GM12878 (cell line): ENCODE results near the gene GGCT. TPM values are rescaled to one million over a fixed set of nuclear protein-coding genes. Genes with fewer than 3 reads are reported as not detected.

Experiments used
- ATAC-seq: fragments of 200-7000 bp; cut with Tn5 transposase; 3 replicates; pipeline ENCODE4 v1.9.1; 2020; ENCODE audit warnings: mild to moderate bottlenecking, moderate library complexity
- BruUV-seq: library from RNA; stranded (reverse); fragments of 400-500 nt; replicated peaks from 2 replicates; lab custom pipeline; 2021; lab: Mats Ljungman, UMichigan
- CTCF ChIA-PET: fragments of 300-600 bp; sonication (Branson Sonifier 250); formaldehyde crosslinking; extraction: SDS; loops from one replicate; lab custom pipeline; 2021; ENCODE audit warnings: inconsistent platforms; lab: Yijun Ruan, JAX
- POLR2A ChIA-PET: fragments of 350-600 bp; formaldehyde crosslinking; extraction: SDS; loops from one replicate; lab custom pipeline; 2021; ENCODE audit warnings: inconsistent platforms; lab: Charles Lee
- RAD21 ChIA-PET: fragments of 300-600 bp; sonication (Branson Sonifier 250); formaldehyde crosslinking; loops from one replicate; lab custom pipeline; 2023; ENCODE audit warnings: antibody characterized with exemption; ENCODE audit not compliant: unreplicated experiment; lab: Charles Lee
- SMC1A ChIA-PET: fragments of 300-600 bp; sonication (Branson Sonifier 250); formaldehyde crosslinking; loops from one replicate; lab custom pipeline; 2023; ENCODE audit not compliant: unreplicated experiment, uncharacterized antibody; lab: Charles Lee
- DNase-seq: peaks from one replicate; pipeline ENCODE4 v3.0.0-alpha.2; 2011; ENCODE audit warnings: low read depth, low spot score
- FAIRE-seq: peaks from 3 replicates; lab custom pipeline; 2011; peaks lifted over from hg19 to GRCh38; lab: Jason Lieb, UNC
- H2AFZ ChIP-seq: 2 replicates; pipeline ENCODE4 v1.6.0; 2011; ENCODE audit warnings: low read depth, low read length, control low read depth; ENCODE audit not compliant: control insufficient read depth
- H3K27ac ChIP-seq: 2 replicates; pipeline ENCODE4 v1.5.1; 2011; ENCODE audit warnings: control low read depth; ENCODE audit not compliant: control insufficient read depth, insufficient read depth
- H3K27me3 ChIP-seq, 2 experiments: replicated peaks in 1 of 2; 2 replicates each; pipeline versions ENCODE4 v1.6.0 to v1.6.1; 2011; ENCODE audit warnings: low read length in 1 of 2; ENCODE audit not compliant: control insufficient read depth in 2 of 2, insufficient read depth in 2 of 2
- H3K36me3 ChIP-seq, 2 experiments: 2 replicates each; pipeline ENCODE4 v1.5.1; 2011; ENCODE audit warnings: low read length in 1 of 2; ENCODE audit not compliant: control insufficient read depth in 2 of 2, insufficient read depth in 2 of 2
- H3K4me1 ChIP-seq: 2 replicates; pipeline ENCODE4 v1.6.1; 2011; ENCODE audit warnings: mild to moderate bottlenecking, low read length, moderate library complexity, mixed read lengths; ENCODE audit not compliant: control insufficient read depth, insufficient read depth
- H3K4me2 ChIP-seq: 2 replicates; pipeline ENCODE4 v1.6.0; 2011; ENCODE audit warnings: control low read depth; ENCODE audit not compliant: control insufficient read depth, insufficient read depth
- H3K4me3 ChIP-seq: fragments of 200-600 bp; sonication (generic); 2 replicates; pipeline ENCODE4 v1.5.1; 2016
- H3K79me2 ChIP-seq: 2 replicates; pipeline ENCODE4 v1.6.0; 2011; ENCODE audit warnings: low read length; ENCODE audit not compliant: control insufficient read depth, insufficient read depth
- H3K9ac ChIP-seq: 2 replicates; pipeline ENCODE4 v1.8.0; 2011; ENCODE audit warnings: low read length, control low read depth, mixed read lengths; ENCODE audit not compliant: control insufficient read depth, insufficient read depth
- H3K9me3 ChIP-seq: replicated peaks from 3 replicates; pipeline ENCODE4 v1.5.1; 2011; ENCODE audit warnings: mild to moderate bottlenecking, low read length; ENCODE audit not compliant: control insufficient read depth, insufficient read depth
- H4K20me1 ChIP-seq: 2 replicates; pipeline ENCODE4 v1.6.0; 2011; ENCODE audit not compliant: control insufficient read depth, insufficient read depth
- CBFB ChIP-seq: IDR thresholded peaks from 2 replicates; pipeline ENCODE4 v1.6.1; 2016; ENCODE audit warnings: antibody characterized with exemption, low read depth
- CBX5 ChIP-seq: sonication (generic); IDR thresholded peaks from 2 replicates; pipeline ENCODE4 v1.6.1; 2016; ENCODE audit warnings: low read depth, moderate library complexity, mild to moderate bottlenecking, inconsistent platforms
- CEBPB ChIP-seq, 2 experiments: fragments of 150-350 bp in 1 of 2; IDR thresholded peaks; 2 replicates each; pipeline ENCODE4 v1.6.1; 2012 to 2014; ENCODE audit warnings: low read depth in 2 of 2, low read length in 2 of 2, borderline replicate concordance in 1 of 2, inconsistent platforms in 1 of 2
- MEF2B ChIP-seq: fragments of 450-650 bp; IDR thresholded peaks from 2 replicates; pipeline ENCODE4 v1.6.1; 2018; ENCODE audit warnings: mild to moderate bottlenecking, moderate library complexity; ENCODE audit not compliant: partially characterized antibody, poor library complexity, severe bottlenecking
- NFYB ChIP-seq: IDR thresholded peaks from 2 replicates; pipeline ENCODE4 v1.6.1; 2011; ENCODE audit warnings: low read depth, mild to moderate bottlenecking, low read length, improper control_type of control experiment, moderate library complexity; ENCODE audit not compliant: insufficient read depth
- POLR2AphosphoS5 ChIP-seq: IDR thresholded peaks from 2 replicates; pipeline ENCODE4 v1.6.1; 2011; ENCODE audit warnings: mild to moderate bottlenecking, low read length, inconsistent platforms
- RAD21 ChIP-seq: IDR thresholded peaks from 2 replicates; pipeline ENCODE4 v1.6.1; 2011; ENCODE audit warnings: mild to moderate bottlenecking, low read depth, low read length, moderate library complexity; ENCODE audit not compliant: insufficient read depth
- STAT3 ChIP-seq: IDR thresholded peaks from 2 replicates; pipeline ENCODE4 v1.6.1; 2011; ENCODE audit warnings: low read depth, low read length, improper control_type of control experiment
- TAF1 ChIP-seq: IDR thresholded peaks from 2 replicates; pipeline ENCODE4 v1.6.1; 2011; ENCODE audit warnings: mild to moderate bottlenecking, low read depth, low read length, borderline replicate concordance
- ZNF217 ChIP-seq: fragments of 450-650 bp; IDR thresholded peaks from 2 replicates; pipeline ENCODE4 v1.6.1; 2017; ENCODE audit warnings: antibody characterized with exemption, mild to moderate bottlenecking
- ZZZ3 ChIP-seq: IDR thresholded peaks from 2 replicates; pipeline ENCODE4 v1.6.1; 2011; ENCODE audit warnings: low read depth; ENCODE audit not compliant: control insufficient read depth, insufficient read length
- WGBS: methylation state at CpG from one replicate; pipeline ENCODE4 v1.1.6; 2016; ENCODE audit warnings: low lambda C conversion rate; ENCODE audit not compliant: insufficient replicate concordance, insufficient coverage; ENCODE audit errors: missing lambda C conversion rate; 5-methylcytosine and 5-hydroxymethylcytosine counted together
- in situ Hi-C: fragments of 300-500 bp; cut with MboI; formaldehyde crosslinking; loops from 9 replicates; pipeline ENCODE4 v1.14.3; 2018; ENCODE audit warnings: mixed read lengths
- intact Hi-C: fragments of 100-400 bp; cut with micrococcal nuclease; formaldehyde crosslinking; loops from one replicate; pipeline ENCODE4 v1.14.2; 2022; ENCODE audit not compliant: unreplicated experiment
- polyA plus RNA-seq, 11 experiments: library from polyadenylated mRNA; depleted of rRNA in 4 of 11; unstranded in 6 of 11; stranded (reverse) in 5 of 11; fragments of >200 nt; fragmentation: Nextera tagmentation in 4 of 11; fragmentation: Illumina TruSeq in 1 of 11; extraction: Ambion mirVana in 4 of 11; extraction: Trizol in 1 of 11; gene quantifications; 1 replicate in 1 of 11; 2 replicates in 10 of 11; pipeline versions ENCODE4 v1.2.1 to v1.2.3, GENCODE V29; 2011 to 2016; ENCODE audit warnings: inconsistent platforms in 2 of 11, missing spikeins in 2 of 11, low read depth in 1 of 11
- total RNA-seq, 4 experiments: library from RNA; depleted of rRNA in 3 of 4; stranded (reverse); fragments of >200 nt in 3 of 4; fragmentation: Illumina TruSeq in 1 of 4; extraction: Trizol in 1 of 4; gene quantifications; 2 replicates each; pipeline versions ENCODE4 v1.2.1 to v1.2.3, GENCODE V29; 2013 to 2021
- TF ChIP-seq, protein P1 (sequence below): fragments of 450-650 bp; IDR thresholded peaks from 2 replicates; pipeline ENCODE4 v1.6.1; 2016; ENCODE audit warnings: mild to moderate bottlenecking
- TF ChIP-seq, protein P2 (sequence below): fragments of 450-650 bp; IDR thresholded peaks from 2 replicates; pipeline ENCODE4 v1.6.1; 2017; ENCODE audit warnings: mild to moderate bottlenecking, low read depth, inconsistent platforms; ENCODE audit not compliant: poor library complexity, severe bottlenecking
- TF ChIP-seq, protein P3 (sequence below): fragments of 450-650 bp; IDR thresholded peaks from 2 replicates; pipeline ENCODE4 v1.6.1; 2018; ENCODE audit warnings: borderline replicate concordance, mild to moderate bottlenecking; ENCODE audit not compliant: partially characterized antibody
- TF ChIP-seq, protein P4 (sequence below): fragments of 450-650 bp; IDR thresholded peaks from 2 replicates; pipeline ENCODE4 v1.6.1; 2016; ENCODE audit warnings: mild to moderate bottlenecking
- TF ChIP-seq, protein P5 (sequence below): IDR thresholded peaks from 2 replicates; pipeline ENCODE4 v1.6.1; 2011; ENCODE audit warnings: low read depth, low read length, improper control_type of control experiment, borderline replicate concordance

The GGCT gene
- total and polyA plus RNA-seq, 10 of the 15 experiments (the other 5 are each of a cell fraction or from before 2014, with no cell fraction given): 57.0 to 215 (median 92.3) TPM

DNA sequence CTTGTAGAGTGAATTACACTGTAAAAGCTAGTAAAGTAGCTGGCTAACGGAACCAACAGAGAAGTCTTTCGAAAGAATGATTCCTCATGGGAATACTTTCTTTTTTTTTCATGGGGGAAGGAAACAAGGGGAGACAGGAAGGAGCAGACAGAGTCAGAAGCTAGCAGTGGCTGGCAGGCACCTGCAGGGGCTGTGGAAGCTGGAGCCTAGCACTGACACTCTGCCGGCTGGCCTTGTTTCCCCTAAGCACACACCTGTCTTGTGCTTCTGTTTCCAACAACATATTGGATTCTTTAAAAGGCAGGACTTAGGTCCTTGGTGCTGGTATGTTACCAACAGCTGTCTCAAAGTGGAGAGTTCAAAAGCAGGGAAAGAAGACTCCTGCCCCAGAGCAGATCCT lies 50.7 kb downstream of the GGCT start:
- no peak overlapping the region for H3K4me3 ChIP-seq
- no peak overlapping the region for H3K4me2 ChIP-seq
- peaks cover 0 to 12% of the 10 kb centered on the region in 2 experiments; a peak in 2 of 4 replicates for H3K36me3 ChIP-seq
- ChIA-PET SMC1A (interaction anchor here (0.7 kb wide), 1 partner anchor 9 kb away, joined by 3 read pairs; no protein-coding TSS in a partner anchor), CTCF (no interaction called here), POLR2A (interaction anchor here (1.0 kb wide), 1 partner anchor 8 kb away, joined by 3 read pairs; no protein-coding TSS in a partner anchor), RAD21 (no interaction called here)
- H3K4me1 ChIP-seq: no peaks in the 10 kb centered on the region
- no peak overlapping the region for H3K27ac ChIP-seq
- H2AFZ ChIP-seq: no peak overlapping the region
- FAIRE-seq (no peak), ATAC-seq (no peak), DNase-seq (no peak)
- H4K20me1 ChIP-seq: no peaks in the 10 kb centered on the region
- H3K27me3 ChIP-seq: no peaks in the 10 kb centered on the region
- no peak overlapping the region for H3K9ac ChIP-seq
- no peaks in the 10 kb centered on the region for H3K79me2 ChIP-seq
- no TSS peak for BruUV-seq
- 98% methylated on average over 3 of the region's 3 CpGs for WGBS
- in situ Hi-C loops: no loop called here
- no peaks in the 10 kb centered on the region for H3K9me3 ChIP-seq
- intact Hi-C loops: no loop called here
- TF ChIP-seq POLR2AphosphoS5 (no peak), CBX5 (no peak), MEF2B (no peak), ZZZ3 (no peak), TAF1 (no peak), CEBPB (IDR thresholded peaks at IDR 0.05; ENCODE audit: borderline replicate concordance in 1 of 2, low read depth in 2 of 2, low read length in 2 of 2) (no peak), NFYB (no peak), ZNF217 (no peak), CBFB (no peak), STAT3 (no peak), RAD21 (no peak)
- TF ChIP-seq, protein P1, sequence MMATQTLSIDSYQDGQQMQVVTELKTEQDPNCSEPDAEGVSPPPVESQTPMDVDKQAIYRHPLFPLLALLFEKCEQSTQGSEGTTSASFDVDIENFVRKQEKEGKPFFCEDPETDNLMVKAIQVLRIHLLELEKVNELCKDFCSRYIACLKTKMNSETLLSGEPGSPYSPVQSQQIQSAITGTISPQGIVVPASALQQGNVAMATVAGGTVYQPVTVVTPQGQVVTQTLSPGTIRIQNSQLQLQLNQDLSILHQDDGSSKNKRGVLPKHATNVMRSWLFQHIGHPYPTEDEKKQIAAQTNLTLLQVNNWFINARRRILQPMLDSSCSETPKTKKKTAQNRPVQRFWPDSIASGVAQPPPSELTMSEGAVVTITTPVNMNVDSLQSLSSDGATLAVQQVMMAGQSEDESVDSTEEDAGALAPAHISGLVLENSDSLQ: no peak
- TF ChIP-seq, protein P2, sequence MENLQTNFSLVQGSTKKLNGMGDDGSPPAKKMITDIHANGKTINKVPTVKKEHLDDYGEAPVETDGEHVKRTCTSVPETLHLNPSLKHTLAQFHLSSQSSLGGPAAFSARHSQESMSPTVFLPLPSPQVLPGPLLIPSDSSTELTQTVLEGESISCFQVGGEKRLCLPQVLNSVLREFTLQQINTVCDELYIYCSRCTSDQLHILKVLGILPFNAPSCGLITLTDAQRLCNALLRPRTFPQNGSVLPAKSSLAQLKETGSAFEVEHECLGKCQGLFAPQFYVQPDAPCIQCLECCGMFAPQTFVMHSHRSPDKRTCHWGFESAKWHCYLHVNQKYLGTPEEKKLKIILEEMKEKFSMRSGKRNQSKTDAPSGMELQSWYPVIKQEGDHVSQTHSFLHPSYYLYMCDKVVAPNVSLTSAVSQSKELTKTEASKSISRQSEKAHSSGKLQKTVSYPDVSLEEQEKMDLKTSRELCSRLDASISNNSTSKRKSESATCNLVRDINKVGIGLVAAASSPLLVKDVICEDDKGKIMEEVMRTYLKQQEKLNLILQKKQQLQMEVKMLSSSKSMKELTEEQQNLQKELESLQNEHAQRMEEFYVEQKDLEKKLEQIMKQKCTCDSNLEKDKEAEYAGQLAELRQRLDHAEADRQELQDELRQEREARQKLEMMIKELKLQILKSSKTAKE: no peak
- TF ChIP-seq, protein P3, sequence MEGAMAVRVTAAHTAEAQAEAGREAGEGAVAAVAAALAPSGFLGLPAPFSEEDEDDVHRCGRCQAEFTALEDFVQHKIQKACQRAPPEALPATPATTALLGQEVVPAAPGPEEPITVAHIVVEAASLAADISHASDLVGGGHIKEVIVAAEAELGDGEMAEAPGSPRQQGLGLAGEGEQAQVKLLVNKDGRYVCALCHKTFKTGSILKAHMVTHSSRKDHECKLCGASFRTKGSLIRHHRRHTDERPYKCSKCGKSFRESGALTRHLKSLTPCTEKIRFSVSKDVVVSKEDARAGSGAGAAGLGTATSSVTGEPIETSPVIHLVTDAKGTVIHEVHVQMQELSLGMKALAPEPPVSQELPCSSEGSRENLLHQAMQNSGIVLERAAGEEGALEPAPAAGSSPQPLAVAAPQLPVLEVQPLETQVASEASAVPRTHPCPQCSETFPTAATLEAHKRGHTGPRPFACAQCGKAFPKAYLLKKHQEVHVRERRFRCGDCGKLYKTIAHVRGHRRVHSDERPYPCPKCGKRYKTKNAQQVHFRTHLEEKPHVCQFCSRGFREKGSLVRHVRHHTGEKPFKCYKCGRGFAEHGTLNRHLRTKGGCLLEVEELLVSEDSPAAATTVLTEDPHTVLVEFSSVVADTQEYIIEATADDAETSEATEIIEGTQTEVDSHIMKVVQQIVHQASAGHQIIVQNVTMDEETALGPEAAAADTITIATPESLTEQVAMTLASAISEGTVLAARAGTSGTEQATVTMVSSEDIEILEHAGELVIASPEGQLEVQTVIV: no peak
- TF ChIP-seq, protein P4, sequence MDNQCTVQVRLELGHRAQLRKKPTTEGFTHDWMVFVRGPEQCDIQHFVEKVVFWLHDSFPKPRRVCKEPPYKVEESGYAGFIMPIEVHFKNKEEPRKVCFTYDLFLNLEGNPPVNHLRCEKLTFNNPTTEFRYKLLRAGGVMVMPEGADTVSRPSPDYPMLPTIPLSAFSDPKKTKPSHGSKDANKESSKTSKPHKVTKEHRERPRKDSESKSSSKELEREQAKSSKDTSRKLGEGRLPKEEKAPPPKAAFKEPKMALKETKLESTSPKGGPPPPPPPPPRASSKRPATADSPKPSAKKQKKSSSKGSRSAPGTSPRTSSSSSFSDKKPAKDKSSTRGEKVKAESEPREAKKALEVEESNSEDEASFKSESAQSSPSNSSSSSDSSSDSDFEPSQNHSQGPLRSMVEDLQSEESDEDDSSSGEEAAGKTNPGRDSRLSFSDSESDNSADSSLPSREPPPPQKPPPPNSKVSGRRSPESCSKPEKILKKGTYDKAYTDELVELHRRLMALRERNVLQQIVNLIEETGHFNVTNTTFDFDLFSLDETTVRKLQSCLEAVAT: no peak
- TF ChIP-seq, protein P5, sequence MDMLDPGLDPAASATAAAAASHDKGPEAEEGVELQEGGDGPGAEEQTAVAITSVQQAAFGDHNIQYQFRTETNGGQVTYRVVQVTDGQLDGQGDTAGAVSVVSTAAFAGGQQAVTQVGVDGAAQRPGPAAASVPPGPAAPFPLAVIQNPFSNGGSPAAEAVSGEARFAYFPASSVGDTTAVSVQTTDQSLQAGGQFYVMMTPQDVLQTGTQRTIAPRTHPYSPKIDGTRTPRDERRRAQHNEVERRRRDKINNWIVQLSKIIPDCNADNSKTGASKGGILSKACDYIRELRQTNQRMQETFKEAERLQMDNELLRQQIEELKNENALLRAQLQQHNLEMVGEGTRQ: no peak
